Anterior cingulate cortex (tissue), 58 donors: Measurements from ENCODE around the gene YBEY.

Experiments used
- DNase-seq, 58 donors: peaks; one replicate each; lab custom pipeline; 2025; lab: John Stamatoyannopoulos, UW

The YBEY gene

DNA sequence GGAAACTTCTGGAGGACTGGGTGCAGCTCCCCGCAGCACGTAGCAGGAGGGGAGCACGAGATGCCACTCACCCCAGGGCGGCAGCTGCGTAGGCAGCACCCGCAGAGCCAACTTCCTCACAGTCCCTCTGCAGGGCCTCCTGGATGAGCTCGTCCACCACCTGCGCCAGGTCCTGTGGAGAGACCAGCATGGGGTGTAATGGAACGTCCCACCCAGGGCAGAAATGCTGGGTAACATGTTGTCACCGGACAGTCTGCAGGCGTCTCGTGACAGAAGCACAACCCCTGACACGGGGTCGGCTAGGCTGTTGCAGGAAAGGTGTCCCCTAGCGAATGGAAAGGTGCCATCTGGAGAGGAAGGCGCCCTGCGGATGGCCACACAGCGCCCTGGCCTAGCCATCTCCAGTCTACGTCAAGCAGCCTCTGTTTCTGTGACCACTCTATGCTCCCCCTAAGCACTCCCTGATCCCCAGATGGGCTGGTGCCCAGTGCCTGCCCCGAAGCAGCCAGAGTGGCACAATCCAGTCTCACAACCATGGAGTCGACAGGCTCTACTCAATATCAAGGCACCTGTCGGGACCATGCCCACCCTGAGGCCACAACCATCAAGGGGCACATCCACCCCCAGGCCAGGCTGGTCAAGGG, 22.0 kb upstream of the YBEY start:
- DNase-seq, result no peak

DNA sequence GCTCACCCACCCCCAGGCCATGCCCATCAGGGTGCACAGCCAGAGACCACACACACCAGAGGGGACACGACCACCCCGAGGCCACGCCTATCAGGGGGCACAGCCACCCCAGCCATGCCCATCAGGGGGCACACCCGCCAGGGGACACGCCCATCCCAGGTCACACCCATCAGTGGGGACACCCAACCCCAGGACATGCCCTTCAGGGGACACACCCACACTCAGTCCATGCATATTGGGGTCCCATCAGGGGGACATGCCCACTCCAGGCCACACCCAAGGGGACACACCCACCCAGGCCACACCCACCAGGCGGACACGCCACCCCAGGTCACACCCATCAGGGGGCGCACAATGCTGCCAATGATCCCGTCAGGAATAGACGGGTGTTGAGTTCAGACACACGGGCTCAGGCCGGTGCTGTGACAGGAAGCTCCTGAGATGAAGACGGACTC, 21.4 kb upstream of the YBEY start:
- no peak for DNase-seq

GRCh38 chr21:46265736-46266525, 20.2 kb upstream of the YBEY start:
- DNase-seq, result no peak

- DNase-seq, result no peak
Observed at GRCh38 chr21:46266946-46267345, 19.2 kb upstream of the YBEY start.

DNA sequence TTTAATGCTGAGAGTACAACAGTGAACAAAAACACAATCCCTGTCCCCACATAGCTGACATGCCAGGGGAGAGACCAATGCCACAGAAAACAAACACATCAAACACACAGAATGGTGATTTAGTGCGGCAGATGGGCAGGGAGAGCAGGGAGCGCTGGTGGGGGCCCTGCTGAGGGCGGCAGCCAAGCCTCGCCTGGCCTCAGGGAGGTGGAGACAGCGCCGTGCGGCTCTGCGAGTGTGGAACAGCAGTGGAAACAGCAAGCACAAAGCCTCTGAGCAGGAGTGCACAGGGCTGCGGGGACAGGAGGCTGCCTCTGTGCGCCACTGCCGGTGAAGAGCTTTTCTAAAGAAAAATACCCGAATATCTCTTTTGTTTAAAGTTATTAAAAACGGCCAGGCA, 17.8 kb upstream of the YBEY start:
- no peak for DNase-seq

- no peak for DNase-seq
Observed at GRCh38 chr21:46269466-46269865, 16.7 kb upstream of the YBEY start.

DNA sequence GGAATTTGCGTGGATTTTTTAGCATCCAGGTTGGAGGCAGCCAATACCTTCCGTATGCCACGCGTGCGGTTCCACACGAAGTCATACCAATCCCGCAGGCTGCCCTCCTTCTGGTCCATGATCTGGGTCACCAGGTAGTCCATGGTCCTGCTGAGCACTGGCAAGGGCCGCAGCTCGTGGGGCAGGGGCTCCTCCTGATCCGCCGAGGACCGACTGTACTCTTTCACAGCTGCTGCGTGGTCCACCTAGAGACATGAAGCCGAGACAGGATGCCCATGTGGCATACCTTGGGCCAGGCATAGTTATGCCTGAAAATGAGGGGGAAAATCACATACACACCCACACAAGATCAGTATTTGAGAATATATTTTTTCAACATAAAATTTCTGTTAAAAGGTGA, 12.8 kb upstream of the YBEY start:
- DNase-seq, result no peak

DNA sequence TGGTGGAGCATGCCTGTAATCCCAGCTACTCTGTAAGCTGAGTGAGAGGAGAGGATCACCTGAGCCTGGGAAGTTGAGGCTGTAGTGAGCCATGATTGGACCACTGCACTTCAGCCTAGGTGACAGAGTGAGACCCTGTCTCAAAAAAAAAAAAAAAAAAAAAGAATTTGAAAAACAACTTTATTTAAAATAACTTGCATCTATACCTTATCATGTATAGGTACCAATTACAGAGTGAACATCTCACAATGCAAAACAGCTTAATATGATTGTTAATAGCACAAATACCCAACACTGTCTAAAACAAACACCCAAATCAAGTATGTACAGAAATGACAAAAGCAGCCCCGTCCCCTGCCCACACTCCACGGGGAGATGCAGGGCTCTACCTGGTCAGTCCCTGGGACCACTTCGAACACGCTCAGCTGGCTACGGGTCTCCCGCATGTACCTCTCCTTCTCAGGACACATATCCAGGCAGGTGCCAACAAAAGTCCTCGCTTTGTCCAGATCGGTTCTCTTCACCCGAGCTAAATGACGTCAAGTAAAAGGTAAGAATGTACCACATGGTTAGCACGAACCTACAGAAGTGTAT, 11.2 kb upstream of the YBEY start:
- no peak for DNase-seq

- no peak for DNase-seq
Observed at GRCh38 chr21:46284077-46284644, 2.0 kb upstream of the YBEY start.

DNA sequence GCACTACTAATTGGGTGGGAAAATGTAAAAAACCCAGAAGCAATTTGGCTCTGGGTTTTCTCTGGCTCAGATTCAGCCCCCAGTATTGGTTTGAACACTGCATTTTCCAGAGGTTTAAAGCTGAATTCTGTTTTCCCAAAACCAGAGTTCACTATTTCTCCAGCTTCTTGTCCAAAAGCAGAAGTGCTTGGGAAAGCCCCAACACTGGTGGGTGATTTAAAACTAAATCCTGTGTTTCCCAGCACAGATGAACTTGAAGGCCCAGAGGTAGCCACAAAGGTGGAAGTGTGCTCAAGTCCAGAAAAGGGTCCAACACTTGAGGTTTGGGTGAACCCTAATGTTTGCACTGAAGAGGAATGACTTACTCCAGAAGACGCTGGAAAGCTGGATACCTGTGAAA, 1.4 kb upstream of the YBEY start:
- no peak for DNase-seq

- DNase-seq, result no peak
Observed at GRCh38 chr21:46285206-46285661, 908 bp upstream of the YBEY start, which contains the start of gene MCM3AP. Gene MCM3AP, minus strand, starts transcription at chr21:46285611. Its CDS starts 325 bp downstream, at chr21:46285286.

DNA sequence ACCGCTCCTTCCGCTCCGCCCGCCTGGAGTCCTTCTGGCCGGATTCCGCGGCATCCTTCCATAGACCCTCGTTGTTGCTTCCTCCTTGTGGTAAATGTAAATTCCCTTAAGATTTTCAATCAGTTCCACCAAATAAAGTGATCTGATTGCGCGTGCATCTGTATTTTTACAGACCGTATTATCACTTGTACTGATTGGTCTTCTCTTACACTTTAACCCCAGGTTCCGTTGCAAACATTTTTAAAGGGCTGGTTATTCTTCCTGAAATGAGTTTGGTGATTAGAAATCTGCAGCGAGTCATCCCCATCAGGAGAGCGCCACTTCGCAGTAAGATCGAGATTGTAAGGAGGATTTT, 483 bp downstream of the YBEY start:
- DNase-seq, result no peak

- DNase-seq, result no peak
Observed at GRCh38 chr21:46287541-46287940, 1.4 kb downstream of the YBEY start.

- no peak for DNase-seq
Observed at GRCh38 chr21:46289655-46290179, 3.6 kb downstream of the YBEY start.

GRCh38 chr21:46291561-46291960, 5.4 kb downstream of the YBEY start:
- no peak for DNase-seq

DNA sequence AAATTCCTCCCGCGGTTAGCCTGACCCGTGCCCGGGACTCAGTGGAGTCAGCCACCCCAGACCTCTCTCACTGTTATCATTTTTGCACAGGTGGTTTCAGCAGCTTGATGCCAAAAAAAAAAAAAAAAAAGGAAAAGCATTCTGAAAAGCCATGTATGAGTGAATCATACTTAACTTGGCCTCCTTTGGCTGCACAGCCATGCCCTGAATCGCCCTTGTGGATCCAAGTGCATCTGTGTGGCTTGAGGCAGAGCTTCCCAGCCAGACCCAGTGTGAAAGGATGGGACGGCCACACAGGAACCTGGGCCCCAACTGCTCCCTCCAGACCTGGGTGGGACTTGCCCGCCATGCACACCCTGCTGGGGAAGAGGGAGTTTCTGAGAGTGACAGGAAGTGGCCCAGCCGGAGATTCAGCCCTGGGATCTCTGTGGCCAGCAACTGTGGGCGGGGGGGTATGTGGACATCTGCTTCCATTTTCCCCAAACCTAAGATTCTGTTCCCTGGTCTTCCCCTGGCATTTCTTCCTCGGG, 8.6 kb downstream of the YBEY start:
- no peak for DNase-seq

DNA sequence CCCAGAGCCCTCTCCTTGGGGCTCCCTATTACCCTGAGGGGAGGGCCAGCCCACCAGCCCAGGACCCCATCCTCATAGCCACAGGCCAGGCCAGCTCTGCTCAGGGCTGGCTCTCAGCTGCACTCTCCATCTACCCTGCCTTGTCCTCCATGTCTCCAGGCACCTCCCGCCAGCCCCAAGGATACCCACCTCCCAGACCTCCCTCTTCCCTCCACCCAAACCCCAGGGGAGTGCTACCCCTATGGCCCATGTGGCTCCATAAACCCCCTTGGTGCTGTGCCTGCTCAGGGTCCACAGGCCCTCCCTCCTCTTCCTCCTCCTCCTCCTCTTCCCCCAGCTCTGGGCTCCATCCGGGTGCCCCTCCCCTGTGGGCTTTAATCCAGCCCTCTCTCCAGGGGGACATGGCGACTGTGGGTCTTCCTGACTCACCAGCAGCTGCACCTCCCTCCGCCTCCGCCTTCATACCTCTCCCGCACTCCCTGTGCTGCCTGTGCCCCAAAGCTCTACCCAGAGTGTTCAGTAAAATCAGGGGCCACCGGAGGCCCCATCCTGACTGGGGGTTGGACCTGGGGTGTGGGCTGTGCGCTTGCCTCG, 9.1 kb downstream of the YBEY start:
- no peak for DNase-seq

DNA sequence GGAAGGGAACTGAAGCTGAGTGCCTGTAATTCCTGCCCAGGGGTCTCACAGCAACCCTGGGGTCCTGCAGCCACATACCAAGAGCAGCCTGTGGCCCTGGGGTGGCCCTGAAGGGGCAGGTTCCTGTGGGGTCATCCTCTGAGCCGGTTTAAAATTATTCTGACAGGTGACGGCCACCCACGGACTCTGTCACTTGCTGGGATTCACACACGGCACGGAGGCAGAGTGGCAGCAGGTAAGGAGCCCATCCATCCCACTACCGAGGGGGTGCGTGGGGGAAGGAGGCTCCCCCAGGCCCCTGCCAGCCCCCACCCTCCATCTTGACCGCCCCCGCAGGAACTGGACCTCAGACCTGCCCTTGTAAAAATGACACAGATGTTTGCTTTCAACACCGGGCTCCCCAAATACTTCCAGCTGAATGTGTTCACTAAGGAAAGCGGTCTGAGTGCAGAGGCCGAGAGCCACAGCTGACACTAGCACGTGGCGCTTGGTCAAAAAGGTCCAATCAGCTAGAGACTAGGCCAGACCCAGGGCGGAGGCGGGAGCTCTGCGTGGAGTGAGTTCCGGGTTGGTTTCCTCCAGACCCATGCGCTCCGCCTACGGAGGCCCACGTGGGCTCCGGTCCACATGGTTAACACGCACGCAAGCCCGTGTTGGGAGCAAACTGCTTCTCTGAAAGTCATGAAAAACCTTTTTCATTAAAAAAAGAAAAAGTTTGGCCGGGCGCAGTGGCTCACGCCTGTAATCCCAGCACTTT, 10.0 kb downstream of the YBEY start:
- DNase-seq, result peak in 13 of 58 donors; percentile 6 to 38 (median 18)
